CD8-positive, alpha-beta memory T cell (primary cell): ENCODE measurements around the gene ZFP36L2. TPM values are rescaled to one million over a fixed set of nuclear protein-coding genes. Genes with fewer than 3 reads are reported as not detected.

Source experiments
- CTCF ChIA-PET: fragments of 350-600 bp; sonication (Branson Sonifier 250); formaldehyde crosslinking; loops from one replicate; lab custom pipeline; 2021; ENCODE audit warnings: antibody characterized with exemption; lab: Charles Lee
- POLR2A ChIA-PET: fragments of 350-600 bp; sonication (Branson Sonifier 250); formaldehyde crosslinking; loops from one replicate; lab custom pipeline; 2021; ENCODE audit warnings: antibody characterized with exemption; lab: Charles Lee
- DNase-seq, 5 donors: peaks; one replicate each; pipeline versions ENCODE4 v3.0.0 to v3.0.0-alpha.2; 2020 to 2022; ENCODE audit warnings: mixed read lengths in 1 of 5
- H3K27ac ChIP-seq: one replicate; pipeline ENCODE4 v1.7.0; 2013; ENCODE audit warnings: low read depth, mild to moderate bottlenecking, low read length, moderate library complexity
- H3K27me3 ChIP-seq: 2 replicates; pipeline ENCODE4 v1.7.0; 2013; ENCODE audit warnings: low read length, mild to moderate bottlenecking; ENCODE audit not compliant: insufficient read depth, poor library complexity, severe bottlenecking
- H3K36me3 ChIP-seq: 2 replicates; pipeline ENCODE4 v1.7.0; 2013; ENCODE audit warnings: mild to moderate bottlenecking, low read length, moderate library complexity; ENCODE audit not compliant: insufficient read depth
- H3K4me1 ChIP-seq: 2 replicates; pipeline ENCODE4 v1.7.0; 2013; ENCODE audit warnings: mild to moderate bottlenecking, low read length, moderate library complexity; ENCODE audit not compliant: insufficient read depth
- H3K4me3 ChIP-seq: 2 replicates; pipeline ENCODE4 v1.7.0; 2013; ENCODE audit warnings: mild to moderate bottlenecking, low read length
- H3K9me3 ChIP-seq: 2 replicates; pipeline ENCODE4 v1.7.0; 2013; ENCODE audit warnings: mild to moderate bottlenecking, low read length
- H3K27ac Mint-ChIP-seq, 8 donors: one replicate each; pipeline ENCODE4 v1.8.0; 2020 to 2021; ENCODE audit warnings: mixed read lengths in 8 of 8, mild to moderate bottlenecking in 6 of 8, inconsistent platforms in 3 of 8, moderate library complexity in 3 of 8
- H3K27me3 Mint-ChIP-seq, 2 donors: one replicate each; pipeline ENCODE4 v1.8.0; 2020 to 2021; ENCODE audit warnings: mixed read lengths in 2 of 2, mild to moderate bottlenecking in 1 of 2, moderate library complexity in 1 of 2
- H3K36me3 Mint-ChIP-seq, 3 donors: one replicate each; pipeline ENCODE4 v1.8.0; 2020 to 2021; ENCODE audit warnings: mixed read lengths in 3 of 3, inconsistent platforms in 1 of 3, mild to moderate bottlenecking in 1 of 3
- H3K4me1 Mint-ChIP-seq, 3 donors: one replicate each; pipeline ENCODE4 v1.8.0; 2020 to 2021; ENCODE audit warnings: mixed read lengths in 3 of 3, inconsistent platforms in 1 of 3, mild to moderate bottlenecking in 1 of 3
- H3K4me3 Mint-ChIP-seq, 7 donors: one replicate each; pipeline ENCODE4 v1.8.0; 2020 to 2021; ENCODE audit warnings: mixed read lengths in 7 of 7, mild to moderate bottlenecking in 6 of 7, moderate library complexity in 4 of 7, inconsistent platforms in 2 of 7
- H3K9me3 Mint-ChIP-seq, 5 donors: one replicate each; pipeline ENCODE4 v1.8.0; 2020 to 2022; ENCODE audit warnings: mixed read lengths in 5 of 5, mild to moderate bottlenecking in 3 of 5, moderate library complexity in 2 of 5, inconsistent platforms in 1 of 5
- polyA plus RNA-seq: library from polyadenylated mRNA; unstranded; fragments of 300-500 nt; fragmentation: Illumina TruSeq; gene quantifications from one replicate; pipeline ENCODE4 v1.2.3, GENCODE V29; 2021
- total RNA-seq, 2 experiments: library from RNA; stranded (reverse); gene quantifications; one replicate each; pipeline ENCODE4 v1.2.3, GENCODE V29; 2021

Gene ZFP36L2
- total and polyA plus RNA-seq, 3 experiments from 2014 or later: 98.0 to 737 (median 98.6) TPM

DNA sequence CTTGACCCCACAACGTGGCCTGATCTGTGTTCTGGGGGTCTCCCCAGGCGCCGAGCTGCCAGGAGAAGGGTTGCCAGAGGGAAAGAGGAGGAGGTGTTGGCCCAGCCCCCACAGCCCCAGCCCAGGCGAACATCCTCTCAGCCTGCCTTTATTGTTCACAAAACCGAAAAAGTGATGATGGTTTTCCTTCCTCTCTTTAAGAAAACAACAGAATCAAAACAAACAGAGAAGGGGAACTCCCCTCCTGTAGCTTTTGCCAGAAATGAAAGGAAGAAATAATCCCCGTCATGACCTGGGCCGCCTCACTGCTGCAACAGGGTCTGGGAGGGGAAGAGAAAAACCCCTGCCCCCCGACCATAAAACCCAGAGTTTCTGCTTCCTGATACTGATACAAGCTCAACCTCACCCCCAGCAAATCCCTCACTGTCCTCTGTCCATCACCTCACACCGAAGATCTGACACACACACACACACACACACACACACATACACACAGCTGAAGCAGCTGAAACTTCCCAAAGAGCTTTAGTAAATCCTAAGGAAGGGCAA is 52.0 kb downstream of the ZFP36L2 start:
- Mint-ChIP-seq H3K9me3 (peaks cover 0 to 3% (median 0%) of the 10 kb centered on the region in 5 donors), H3K4me1 (peaks cover 90 to 96% (median 96%) of the 10 kb centered on the region in 3 donors), H3K4me3 (peak overlapping the region; percentile 29 to 91 (median 72)), H3K27ac (peak overlapping the region; percentile 95 to 100 (median 99)), H3K27me3 (peaks cover 0 to 3% of the 10 kb centered on the region in 2 donors), H3K36me3 (no peaks in the 10 kb centered on the region)
- Histone ChIP-seq H3K4me3 (peak overlapping the region; percentile 36), H3K27ac (peak overlapping the region; percentile 85), H3K9me3 (no peaks in the 10 kb centered on the region), H3K4me1 (peaks cover 97% of the 10 kb centered on the region), H3K36me3 (no peaks in the 10 kb centered on the region), H3K27me3 (no peaks in the 10 kb centered on the region)
- DNase-seq: peak; percentile 63 to 90 (median 87)
- ChIA-PET CTCF (interaction anchor here (0.9 to 26.3 kb wide), 12 partner anchors 10 to 50 kb away, joined by 3 to 580 read pairs (median 4); partner anchors contain the start of gene ZFP36L2), POLR2A (interaction anchor here (0.6 to 10.5 kb wide), 15 partner anchors 10 to 125 kb away, joined by 3 to 224 read pairs (median 6); partner anchors contain the start of gene ZFP36L2)
